Activated B cell treated with CpG ODN at 0.5 μM for 24 hours (primary cell): Measurements from ENCODE around the gene PXDN. TPM values are rescaled to one million over a fixed set of nuclear protein-coding genes. Genes with fewer than 3 reads are reported as not detected.

Experiments used
- ATAC-seq: fragments of 200-7000 bp; cut with Tn5 transposase; one replicate; pipeline ENCODE4 v1.10.0; 2021; ENCODE audit warnings: low read depth, mild to moderate bottlenecking, moderate library complexity
- CTCF ChIA-PET: fragments of 350-600 bp; sonication (Branson Sonifier 250); formaldehyde crosslinking; loops from one replicate; lab custom pipeline; 2021; ENCODE audit warnings: antibody characterized with exemption; lab: Charles Lee
- POLR2A ChIA-PET: fragments of 350-600 bp; sonication (Branson Sonifier 250); formaldehyde crosslinking; loops from one replicate; lab custom pipeline; 2021; ENCODE audit warnings: antibody characterized with exemption; lab: Charles Lee
- DNase-seq: peaks from one replicate; pipeline ENCODE4 v3.0.0; 2022
- H3K27ac Mint-ChIP-seq: one replicate; pipeline ENCODE4 v1.8.0; 2020; ENCODE audit warnings: mixed read lengths
- H3K27me3 Mint-ChIP-seq: one replicate; pipeline ENCODE4 v1.8.0; 2021; ENCODE audit warnings: mixed read lengths
- H3K36me3 Mint-ChIP-seq: one replicate; pipeline ENCODE4 v1.8.0; 2021; ENCODE audit warnings: low read depth, mixed read lengths
- H3K4me1 Mint-ChIP-seq: one replicate; pipeline ENCODE4 v1.8.0; 2021; ENCODE audit warnings: mixed read lengths
- H3K4me3 Mint-ChIP-seq: one replicate; pipeline ENCODE4 v1.8.0; 2020; ENCODE audit warnings: mild to moderate bottlenecking, mixed read lengths
- H3K9me3 Mint-ChIP-seq: one replicate; pipeline ENCODE4 v1.8.0; 2020; ENCODE audit warnings: mixed read lengths
- intact Hi-C: fragments of 100-400 bp; cut with micrococcal nuclease; formaldehyde crosslinking; loops from one replicate; pipeline ENCODE4 v1.15.1; 2024
- total RNA-seq: library from RNA; stranded (reverse); gene quantifications from 2 replicates; pipeline ENCODE4 v1.2.3, GENCODE V29; 2022
- TF ChIP-seq, protein P1 (sequence below): fragments of 200-600 bp; IDR thresholded peaks from one replicate; pipeline ENCODE4 v1.8.0; 2022; ENCODE audit warnings: antibody characterized with exemption, mild to moderate bottlenecking

Gene PXDN
- total RNA-seq, 1 donor from 2014 or later: 1.1 TPM

DNA sequence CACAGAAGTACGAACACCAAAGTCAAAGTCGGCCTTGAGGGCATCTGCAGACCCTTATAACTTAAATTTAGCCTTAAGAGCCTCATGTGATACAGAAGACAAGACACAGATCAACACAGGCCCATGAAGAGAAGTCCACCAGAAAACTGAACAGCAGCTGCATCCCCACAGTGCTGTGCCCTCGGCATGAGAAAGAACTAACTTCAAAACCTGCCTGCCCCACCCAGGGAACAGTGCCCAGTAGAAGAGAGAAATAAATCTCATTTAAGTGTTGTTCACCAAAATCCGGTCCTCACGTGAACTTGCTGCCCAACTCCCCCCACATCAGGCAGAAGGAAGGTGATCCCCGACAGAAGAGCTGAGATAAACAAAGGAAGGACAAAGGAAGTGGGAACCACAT lies 73.7 kb downstream of the PXDN start:
- Mint-ChIP-seq H3K4me1 (no peaks in the 10 kb centered on the region), H3K36me3 (no peaks in the 10 kb centered on the region), H3K27ac (no peak overlapping the region), H3K9me3 (no peaks in the 10 kb centered on the region), H3K4me3 (no peak overlapping the region), H3K27me3 (no peaks in the 10 kb centered on the region)
- intact Hi-C loops: no loop called here
- ATAC-seq (no peak), DNase-seq (no peak)
- ChIA-PET POLR2A (no interaction called here), CTCF (no interaction called here)
- TF ChIP-seq, protein P1, sequence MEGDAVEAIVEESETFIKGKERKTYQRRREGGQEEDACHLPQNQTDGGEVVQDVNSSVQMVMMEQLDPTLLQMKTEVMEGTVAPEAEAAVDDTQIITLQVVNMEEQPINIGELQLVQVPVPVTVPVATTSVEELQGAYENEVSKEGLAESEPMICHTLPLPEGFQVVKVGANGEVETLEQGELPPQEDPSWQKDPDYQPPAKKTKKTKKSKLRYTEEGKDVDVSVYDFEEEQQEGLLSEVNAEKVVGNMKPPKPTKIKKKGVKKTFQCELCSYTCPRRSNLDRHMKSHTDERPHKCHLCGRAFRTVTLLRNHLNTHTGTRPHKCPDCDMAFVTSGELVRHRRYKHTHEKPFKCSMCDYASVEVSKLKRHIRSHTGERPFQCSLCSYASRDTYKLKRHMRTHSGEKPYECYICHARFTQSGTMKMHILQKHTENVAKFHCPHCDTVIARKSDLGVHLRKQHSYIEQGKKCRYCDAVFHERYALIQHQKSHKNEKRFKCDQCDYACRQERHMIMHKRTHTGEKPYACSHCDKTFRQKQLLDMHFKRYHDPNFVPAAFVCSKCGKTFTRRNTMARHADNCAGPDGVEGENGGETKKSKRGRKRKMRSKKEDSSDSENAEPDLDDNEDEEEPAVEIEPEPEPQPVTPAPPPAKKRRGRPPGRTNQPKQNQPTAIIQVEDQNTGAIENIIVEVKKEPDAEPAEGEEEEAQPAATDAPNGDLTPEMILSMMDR: no peak

GRCh38 chr2:1665761-1666505 lies 78.4 kb downstream of the PXDN start:
- TF ChIP-seq, protein P1: no peak
- no peaks in the 10 kb centered on the region for H3K36me3 Mint-ChIP-seq
- H3K27ac Mint-ChIP-seq: no peak overlapping the region
- intact Hi-C loops: no loop called here
- DNase-seq (no peak), ATAC-seq (no peak)
- no peaks in the 10 kb centered on the region for H3K9me3 Mint-ChIP-seq
- no peaks in the 10 kb centered on the region for H3K27me3 Mint-ChIP-seq
- H3K4me1 Mint-ChIP-seq: no peaks in the 10 kb centered on the region
- POLR2A ChIA-PET: no interaction called here
- no peak overlapping the region for H3K4me3 Mint-ChIP-seq
- CTCF ChIA-PET: no interaction called here

DNA sequence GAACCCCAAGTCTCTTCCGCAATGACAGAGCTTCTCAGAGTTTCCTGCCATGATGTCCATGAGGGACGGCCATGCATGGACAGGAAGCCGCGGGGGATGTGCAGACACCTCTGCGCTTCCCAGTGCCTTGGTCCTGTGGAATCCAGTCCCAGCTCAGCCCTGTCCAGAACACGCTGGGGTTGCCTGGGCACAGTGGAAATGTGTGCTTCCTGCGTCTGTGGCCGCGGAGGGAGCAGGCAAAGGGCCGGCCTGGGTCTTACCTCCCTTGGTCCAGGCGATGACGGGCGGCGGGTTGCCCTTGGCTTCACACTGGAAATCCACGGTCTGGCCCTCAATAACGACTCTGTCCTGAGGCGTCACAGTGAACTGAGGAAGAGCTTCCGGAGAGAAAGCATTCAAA lies 79.6 kb downstream of the PXDN start:
- ChIA-PET POLR2A (no interaction called here), CTCF (no interaction called here)
- no peaks in the 10 kb centered on the region for H3K27me3 Mint-ChIP-seq

DNA sequence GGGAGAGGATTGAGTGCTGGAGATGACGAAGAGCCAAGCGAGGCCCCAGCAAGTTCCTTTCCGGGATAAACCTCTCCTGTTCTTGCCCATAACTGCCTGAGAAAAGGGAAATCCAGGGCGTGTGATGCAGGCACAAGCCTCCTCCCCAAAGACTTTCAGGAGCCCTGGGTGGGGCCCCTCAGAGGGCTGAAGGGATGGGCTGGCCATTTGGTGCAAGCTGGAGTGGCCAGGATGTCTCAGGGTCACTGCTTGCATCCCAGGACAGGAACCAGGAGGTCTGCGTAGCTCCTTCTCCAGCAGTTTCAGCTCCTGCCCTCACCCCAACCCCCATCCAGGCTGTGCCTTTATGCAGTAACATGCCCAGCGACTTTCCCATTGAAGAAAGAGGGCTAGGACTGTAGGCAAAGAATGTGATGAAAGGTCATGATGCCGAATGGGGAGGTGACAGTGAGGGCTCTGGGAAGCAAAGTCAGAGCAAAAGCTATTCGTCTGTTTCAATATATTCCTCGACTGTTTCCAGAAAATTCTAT lies 80.2 kb downstream of the PXDN start:
- TF ChIP-seq, protein P1: no peak
- POLR2A ChIA-PET: no interaction called here
- ATAC-seq (no peak), DNase-seq (no peak)
- intact Hi-C loops: no loop called here
- no peaks in the 10 kb centered on the region for H3K9me3 Mint-ChIP-seq
- no peaks in the 10 kb centered on the region for H3K4me1 Mint-ChIP-seq
- H3K27me3 Mint-ChIP-seq: no peaks in the 10 kb centered on the region
- H3K4me3 Mint-ChIP-seq: no peak overlapping the region
- no peaks in the 10 kb centered on the region for H3K36me3 Mint-ChIP-seq
- no peak overlapping the region for H3K27ac Mint-ChIP-seq
- CTCF ChIA-PET: no interaction called here

More for the DNA sequence above, 79.6 kb downstream of the PXDN start:
- no peak for DNase-seq
- Mint-ChIP-seq H3K4me3 (no peak overlapping the region), H3K36me3 (no peaks in the 10 kb centered on the region), H3K9me3 (no peaks in the 10 kb centered on the region), H3K27ac (no peak overlapping the region), H3K4me1 (no peaks in the 10 kb centered on the region)
- TF ChIP-seq, protein P1: no peak
- ATAC-seq: no peak
- intact Hi-C loops: no loop called here

GRCh38 chr2:1663621-1664020 lies 80.7 kb downstream of the PXDN start:
- ChIA-PET CTCF (no interaction called here), POLR2A (no interaction called here)
- intact Hi-C loops: no loop called here
- Mint-ChIP-seq H3K4me3 (no peak overlapping the region), H3K9me3 (no peaks in the 10 kb centered on the region), H3K27ac (no peak overlapping the region), H3K27me3 (peaks cover 3% of the 10 kb centered on the region), H3K4me1 (no peaks in the 10 kb centered on the region), H3K36me3 (no peaks in the 10 kb centered on the region)
- DNase-seq: no peak
- ATAC-seq: no peak
- TF ChIP-seq, protein P1: no peak
